GM12872 (cell line): ENCODE data around the gene KCNK3.

Experiments
- TF ChIP-seq, protein P1 (sequence below): IDR thresholded peaks from 3 replicates; pipeline ENCODE4 v1.5.1; 2011; ENCODE audit warnings: low read depth, mild to moderate bottlenecking, low read length, moderate library complexity; ENCODE audit not compliant: insufficient read depth

Gene KCNK3

DNA sequence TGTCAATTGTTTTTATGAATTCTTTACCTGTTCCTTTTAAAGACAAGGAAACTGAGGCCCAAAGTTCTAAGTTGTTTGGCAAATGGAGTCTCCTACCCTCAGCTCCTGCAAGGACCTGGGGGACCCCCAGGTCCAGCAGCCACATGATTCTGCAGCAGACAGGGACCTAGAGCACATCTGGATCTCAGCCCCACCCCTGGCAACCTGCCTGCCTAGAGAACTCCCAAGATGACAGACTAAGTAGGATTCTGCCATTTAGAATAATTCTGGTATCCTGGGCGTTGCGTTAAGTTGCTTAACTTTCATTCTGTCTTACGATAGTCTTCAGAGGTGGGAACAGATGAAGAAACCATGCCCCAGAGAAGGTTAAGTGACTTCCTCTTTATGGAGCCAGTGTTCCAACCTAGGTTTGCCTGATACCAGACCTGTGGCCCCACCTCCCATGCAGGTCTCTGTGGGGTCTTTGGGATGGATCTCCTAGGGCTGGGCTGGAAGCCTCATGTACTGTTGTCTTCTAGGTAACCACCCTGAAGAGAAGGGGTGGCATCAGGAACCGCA, 87.8 kb downstream of the KCNK3 start:
- TF ChIP-seq, protein P1, sequence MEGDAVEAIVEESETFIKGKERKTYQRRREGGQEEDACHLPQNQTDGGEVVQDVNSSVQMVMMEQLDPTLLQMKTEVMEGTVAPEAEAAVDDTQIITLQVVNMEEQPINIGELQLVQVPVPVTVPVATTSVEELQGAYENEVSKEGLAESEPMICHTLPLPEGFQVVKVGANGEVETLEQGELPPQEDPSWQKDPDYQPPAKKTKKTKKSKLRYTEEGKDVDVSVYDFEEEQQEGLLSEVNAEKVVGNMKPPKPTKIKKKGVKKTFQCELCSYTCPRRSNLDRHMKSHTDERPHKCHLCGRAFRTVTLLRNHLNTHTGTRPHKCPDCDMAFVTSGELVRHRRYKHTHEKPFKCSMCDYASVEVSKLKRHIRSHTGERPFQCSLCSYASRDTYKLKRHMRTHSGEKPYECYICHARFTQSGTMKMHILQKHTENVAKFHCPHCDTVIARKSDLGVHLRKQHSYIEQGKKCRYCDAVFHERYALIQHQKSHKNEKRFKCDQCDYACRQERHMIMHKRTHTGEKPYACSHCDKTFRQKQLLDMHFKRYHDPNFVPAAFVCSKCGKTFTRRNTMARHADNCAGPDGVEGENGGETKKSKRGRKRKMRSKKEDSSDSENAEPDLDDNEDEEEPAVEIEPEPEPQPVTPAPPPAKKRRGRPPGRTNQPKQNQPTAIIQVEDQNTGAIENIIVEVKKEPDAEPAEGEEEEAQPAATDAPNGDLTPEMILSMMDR: no peak
